ENCODE data around the gene ARFGAP1. TPM values are rescaled to one million over a fixed set of nuclear protein-coding genes. Genes with fewer than 3 reads are reported as not detected.

The ARFGAP1 gene
- total RNA-seq, 2 donors from 2014 or later: 52.7 to 162 TPM

DNA sequence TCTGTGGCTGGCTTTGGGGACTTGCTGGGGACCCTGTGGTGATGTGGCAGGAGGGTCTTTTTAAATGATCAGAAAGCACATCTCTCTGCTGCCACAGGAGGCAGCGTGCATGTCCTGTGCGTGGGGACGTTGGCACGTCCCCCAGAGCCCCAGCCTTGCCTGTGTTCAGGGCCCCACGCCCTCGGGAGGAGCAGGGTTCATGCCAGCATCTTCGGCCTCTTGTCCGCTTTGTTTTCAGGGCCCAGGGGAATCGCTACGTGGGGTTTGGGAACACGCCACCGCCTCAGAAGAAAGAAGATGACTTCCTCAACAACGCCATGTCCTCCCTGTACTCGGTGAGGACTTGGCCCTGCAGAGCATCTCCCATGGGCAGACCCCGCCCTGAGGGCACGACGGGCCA lies 6.0 kb downstream of the ARFGAP1 start:
- DNase-seq: no peak
- Histone ChIP-seq H3K27ac (no peak overlapping the region), H3K36me3 (replicated peaks in 1 of 2; ENCODE audit: insufficient read depth in 1 of 2, low read depth in 2 of 2) (peaks cover 14 to 27% of the 10 kb centered on the region in 2 donors), H3K4me1 (peaks cover 15% of the 10 kb centered on the region), H3K4me3 (no peak overlapping the region), H3K9me3 (no peaks in the 10 kb centered on the region), H3K27me3 (no peaks in the 10 kb centered on the region)
- intact Hi-C loops (cut with DNase I): no loop called here
- TF ChIP-seq POLR2A (IDR thresholded peaks at IDR 0.05): no peak
- no peak for ATAC-seq
- WGBS, 2 donors: 87 to 88% methylated on average over 17 of the region's 17 CpGs

DNA sequence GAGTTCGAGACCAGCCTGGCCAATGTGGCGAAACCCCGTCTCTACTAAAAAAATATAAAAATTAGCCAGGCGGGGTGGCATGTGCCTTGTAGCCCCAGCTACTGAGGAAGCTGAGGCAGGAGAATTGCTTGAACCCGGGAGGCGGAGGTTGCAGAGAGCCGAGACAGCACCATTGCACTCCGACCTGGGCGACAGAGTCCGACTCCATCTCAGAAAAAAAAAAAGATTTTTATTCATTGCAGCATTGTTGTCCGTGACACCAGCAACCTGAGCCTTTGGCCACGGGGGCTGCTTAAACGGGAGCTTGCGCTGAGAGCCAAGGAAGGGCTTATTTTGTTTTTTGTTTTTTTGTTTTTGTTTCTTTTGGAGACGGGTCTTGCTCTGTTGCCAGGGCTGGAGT lies 7.3 kb downstream of the ARFGAP1 start:
- Histone ChIP-seq H3K36me3 (replicated peaks in 1 of 2; ENCODE audit: insufficient read depth in 1 of 2, low read depth in 2 of 2) (peaks cover 14 to 27% of the 10 kb centered on the region in 2 donors), H3K4me3 (no peak overlapping the region), H3K9me3 (no peaks in the 10 kb centered on the region), H3K27me3 (no peaks in the 10 kb centered on the region), H3K4me1 (peaks cover 3% of the 10 kb centered on the region), H3K27ac (no peak overlapping the region)
- 90 to 93% methylated on average over 15 of the region's 15 CpGs for WGBS, 2 donors
- no peak for TF ChIP-seq POLR2A (IDR thresholded peaks at IDR 0.05)
- TF ChIP-seq, protein P1, sequence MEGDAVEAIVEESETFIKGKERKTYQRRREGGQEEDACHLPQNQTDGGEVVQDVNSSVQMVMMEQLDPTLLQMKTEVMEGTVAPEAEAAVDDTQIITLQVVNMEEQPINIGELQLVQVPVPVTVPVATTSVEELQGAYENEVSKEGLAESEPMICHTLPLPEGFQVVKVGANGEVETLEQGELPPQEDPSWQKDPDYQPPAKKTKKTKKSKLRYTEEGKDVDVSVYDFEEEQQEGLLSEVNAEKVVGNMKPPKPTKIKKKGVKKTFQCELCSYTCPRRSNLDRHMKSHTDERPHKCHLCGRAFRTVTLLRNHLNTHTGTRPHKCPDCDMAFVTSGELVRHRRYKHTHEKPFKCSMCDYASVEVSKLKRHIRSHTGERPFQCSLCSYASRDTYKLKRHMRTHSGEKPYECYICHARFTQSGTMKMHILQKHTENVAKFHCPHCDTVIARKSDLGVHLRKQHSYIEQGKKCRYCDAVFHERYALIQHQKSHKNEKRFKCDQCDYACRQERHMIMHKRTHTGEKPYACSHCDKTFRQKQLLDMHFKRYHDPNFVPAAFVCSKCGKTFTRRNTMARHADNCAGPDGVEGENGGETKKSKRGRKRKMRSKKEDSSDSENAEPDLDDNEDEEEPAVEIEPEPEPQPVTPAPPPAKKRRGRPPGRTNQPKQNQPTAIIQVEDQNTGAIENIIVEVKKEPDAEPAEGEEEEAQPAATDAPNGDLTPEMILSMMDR (IDR thresholded peaks at IDR 0.05): no peak
- DNase-seq (no peak), ATAC-seq (no peak)
- intact Hi-C loops (cut with DNase I): no loop called here

GRCh38 chr20:63280371-63280770 lies 7.8 kb downstream of the ARFGAP1 start:
- intact Hi-C loops (cut with DNase I): no loop called here
- no peaks in the 10 kb centered on the region for H3K9me3 ChIP-seq
- no peak overlapping the region for H3K27ac ChIP-seq
- H3K36me3 ChIP-seq (replicated peaks in 1 of 2; ENCODE audit: insufficient read depth in 1 of 2, low read depth in 2 of 2): peaks cover 14 to 27% of the 10 kb centered on the region in 2 donors
- no peak for ATAC-seq
- no peaks in the 10 kb centered on the region for H3K27me3 ChIP-seq
- no peaks in the 10 kb centered on the region for H3K4me1 ChIP-seq
- H3K4me3 ChIP-seq: no peak overlapping the region
- WGBS, 2 donors: 91 to 96% methylated on average over 6 of the region's 6 CpGs
- DNase-seq: no peak
- TF ChIP-seq POLR2A (IDR thresholded peaks at IDR 0.05): no peak
- TF ChIP-seq, protein P1 (IDR thresholded peaks at IDR 0.05): no peak

- Histone ChIP-seq H3K4me3 (no peak overlapping the region), H3K27ac (no peak overlapping the region), H3K36me3 (replicated peaks in 1 of 2; ENCODE audit: insufficient read depth in 1 of 2, low read depth in 2 of 2) (peaks cover 14 to 33% of the 10 kb centered on the region in 2 donors), H3K27me3 (no peaks in the 10 kb centered on the region), H3K4me1 (no peaks in the 10 kb centered on the region), H3K9me3 (no peaks in the 10 kb centered on the region)
- TF ChIP-seq, protein P1 (IDR thresholded peaks at IDR 0.05): no peak
- no peak for TF ChIP-seq POLR2A (IDR thresholded peaks at IDR 0.05)
- intact Hi-C loops (cut with DNase I): no loop called here
- DNase-seq: no peak
- ATAC-seq: no peak
- 81 to 85% methylated on average over 17 to 19 of the region's 19 CpGs for WGBS, 2 donors
Observed at GRCh38 chr20:63280929-63281545, 8.4 kb downstream of the ARFGAP1 start.

- Histone ChIP-seq H3K36me3 (replicated peaks in 1 of 2; ENCODE audit: insufficient read depth in 1 of 2, low read depth in 2 of 2) (peaks cover 14 to 29% of the 10 kb centered on the region in 2 donors), H3K4me3 (no peak overlapping the region), H3K4me1 (no peaks in the 10 kb centered on the region), H3K9me3 (no peaks in the 10 kb centered on the region), H3K27ac (no peak overlapping the region), H3K27me3 (no peaks in the 10 kb centered on the region)
- intact Hi-C loops (cut with DNase I): no loop called here
- DNase-seq (no peak), ATAC-seq (no peak)
- 90 to 92% methylated on average over 22 to 36 of the region's 38 CpGs for WGBS, 2 donors
- TF ChIP-seq, protein P1 (IDR thresholded peaks at IDR 0.05): no peak
- TF ChIP-seq POLR2A (IDR thresholded peaks at IDR 0.05): no peak
Observed at GRCh38 chr20:63281742-63282665, 9.4 kb downstream of the ARFGAP1 start.
